Stimulated activated CD8-positive, alpha-beta memory T cell treated with anti-CD3 and anti-CD28 coated beads, Interleukin-12 subunit alpha, Interleukin-12 subunit beta, amount 100 ng/mL, for 24 hours (primary cell): ENCODE measurements around the gene STK32C.

Experiments
- DNase-seq: peaks from one replicate; pipeline ENCODE4 v3.0.0-alpha.2; 2020; ENCODE audit errors: extremely low read depth

STK32C gene

DNA sequence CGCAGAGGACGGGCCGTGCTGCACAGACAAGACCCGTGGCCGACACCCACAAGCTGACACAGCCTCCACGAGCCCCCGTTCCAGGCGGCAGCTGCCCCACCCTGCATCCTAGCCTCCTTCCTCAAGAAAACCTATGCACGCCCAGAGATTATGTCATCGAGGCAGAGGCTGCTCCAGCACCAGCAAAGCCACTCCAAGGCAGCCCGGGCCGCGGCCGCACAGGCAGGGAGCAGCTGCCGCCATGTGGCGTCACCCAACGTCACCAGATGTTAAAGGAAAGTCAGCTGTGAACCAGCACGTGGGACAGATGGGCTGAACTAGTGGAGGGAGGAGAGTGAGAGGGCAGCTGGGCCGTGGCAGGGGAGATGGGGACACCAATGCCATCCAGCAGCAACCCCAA, 59.8 kb downstream of the STK32C start:
- no peak for DNase-seq

DNA sequence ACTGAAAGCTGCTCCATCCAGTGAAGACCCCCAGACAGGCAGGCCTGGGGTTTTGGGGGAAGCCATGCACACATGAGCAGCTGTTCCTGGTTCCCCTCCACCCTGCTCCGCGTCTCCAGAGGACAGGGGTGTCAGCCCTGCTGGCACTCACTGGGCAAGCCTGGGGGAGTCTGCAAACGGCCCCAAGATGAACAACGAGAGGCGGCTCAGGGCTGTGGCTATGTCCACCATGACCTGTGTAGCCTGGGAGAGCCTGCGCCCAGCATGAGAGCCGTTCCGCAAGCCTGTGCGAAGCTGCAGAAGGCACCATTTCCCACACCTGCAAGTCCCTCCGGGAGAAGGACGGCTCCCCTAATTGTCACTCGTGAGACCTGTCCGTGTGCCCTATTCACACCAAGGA, 61.5 kb downstream of the STK32C start:
- no peak for DNase-seq

DNA sequence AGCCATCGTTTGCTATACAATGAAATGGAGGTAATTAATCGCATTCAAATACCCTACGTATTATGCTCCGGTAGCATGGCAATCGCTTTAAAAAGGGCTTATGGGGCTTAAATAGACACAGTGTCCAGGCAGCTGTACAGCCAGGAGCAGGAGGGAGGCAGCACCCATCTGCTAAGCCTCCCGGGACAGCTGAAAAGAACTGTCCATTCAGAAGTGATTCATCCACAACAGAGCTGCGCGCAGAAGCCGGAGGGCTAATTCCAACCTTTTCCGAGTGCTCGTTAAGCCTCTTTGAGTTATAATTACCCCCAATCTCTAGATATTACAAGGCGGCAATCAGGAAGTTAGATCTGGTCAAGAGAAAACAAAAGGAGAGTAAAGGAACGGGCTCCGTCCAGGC, 62.7 kb downstream of the STK32C start:
- DNase-seq = no peak

DNA sequence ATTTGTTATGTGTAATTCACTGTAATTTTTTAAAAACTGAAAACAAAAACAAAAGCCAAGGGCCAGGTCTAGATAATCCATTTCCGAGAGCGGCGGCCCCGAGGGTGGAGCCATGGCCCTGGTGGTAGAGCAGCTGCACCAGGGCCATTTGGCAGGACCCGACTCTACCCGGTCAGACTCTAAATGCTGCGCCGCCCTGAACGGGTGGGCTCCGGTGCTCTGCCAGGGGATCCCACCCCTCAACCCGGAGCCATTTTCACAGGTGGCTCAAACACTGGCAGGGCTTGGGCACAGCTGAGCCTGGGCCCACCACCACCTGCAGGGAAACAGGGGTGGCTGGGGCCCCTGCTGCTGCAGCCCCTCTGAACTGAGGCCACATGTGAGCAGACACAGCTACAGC, 64.1 kb downstream of the STK32C start:
- no peak for DNase-seq

DNA sequence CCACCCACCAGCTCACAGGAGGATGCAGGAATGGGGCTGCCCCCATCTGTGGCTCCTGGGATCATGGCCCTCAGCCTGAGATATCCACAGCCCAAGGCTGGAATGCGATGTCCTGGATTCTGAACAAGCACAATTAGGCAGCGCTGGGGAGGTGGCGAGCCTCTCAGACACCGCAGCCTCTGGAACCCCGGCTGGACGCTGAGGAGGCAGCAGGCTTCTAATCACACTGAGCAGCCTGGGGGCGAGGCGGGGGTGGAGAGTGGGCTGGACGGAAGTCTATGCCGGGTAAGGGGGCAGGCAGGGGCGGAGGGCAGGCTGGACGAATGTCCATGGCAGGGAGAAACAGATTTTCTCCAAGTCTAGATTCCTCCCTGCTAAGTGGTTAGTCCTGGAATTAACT, 64.6 kb downstream of the STK32C start:
- DNase-seq = no peak

DNA sequence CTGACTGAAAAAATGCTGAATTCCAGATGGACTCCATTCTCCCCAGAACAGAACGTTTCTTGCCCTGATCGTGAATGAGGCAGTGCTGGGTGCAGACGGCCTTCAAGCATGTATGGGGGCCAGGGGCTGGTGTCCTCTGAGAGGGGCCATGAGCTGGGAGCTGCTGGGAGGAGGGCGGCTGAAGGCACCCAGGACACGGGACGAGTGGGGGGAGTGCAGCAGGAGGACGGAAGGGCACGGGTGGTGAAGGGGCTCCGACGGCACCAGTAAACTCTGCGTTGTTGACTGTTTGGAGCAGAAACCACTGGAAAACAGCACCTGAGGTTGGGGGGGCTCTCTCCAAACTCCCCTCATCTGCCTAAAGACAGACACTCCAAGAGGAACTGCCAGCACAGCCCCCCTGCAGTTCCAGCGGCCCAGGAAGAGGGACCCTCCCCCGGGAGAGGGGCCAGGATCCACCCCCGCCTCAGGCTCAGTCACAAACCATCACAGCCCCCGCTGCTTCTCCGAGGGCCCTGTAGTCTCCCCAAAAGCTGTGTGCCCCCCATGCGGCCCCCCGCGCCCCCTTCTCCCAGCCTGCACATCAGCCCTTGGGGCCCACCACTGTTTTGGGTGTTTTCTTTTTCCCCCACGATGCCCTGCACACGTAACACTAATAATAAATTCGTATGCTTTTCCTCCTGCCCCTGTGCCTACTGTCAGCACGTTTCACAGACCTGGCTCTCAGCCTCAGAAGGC, 65.5 kb downstream of the STK32C start:
- DNase-seq = no peak

DNA sequence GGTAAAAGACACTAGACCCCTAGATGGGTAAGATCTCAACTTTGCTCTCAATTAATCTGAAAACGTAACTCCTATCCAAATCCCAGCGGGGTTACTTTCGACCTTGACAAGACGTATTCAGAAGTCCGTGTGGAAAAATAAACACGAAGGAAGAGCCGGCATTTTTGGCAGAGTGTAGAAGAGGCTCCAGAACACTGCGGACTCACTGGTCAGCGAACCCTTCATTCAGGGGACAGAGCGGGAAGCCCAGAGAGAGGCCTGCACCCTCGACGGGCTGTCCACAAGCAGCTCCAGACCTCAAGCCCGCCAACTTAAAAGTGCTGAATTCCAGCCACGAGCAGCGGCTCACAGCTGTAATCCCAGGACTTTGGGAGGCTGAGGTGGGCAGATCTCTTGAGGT, 66.3 kb downstream of the STK32C start:
- no peak for DNase-seq

DNA sequence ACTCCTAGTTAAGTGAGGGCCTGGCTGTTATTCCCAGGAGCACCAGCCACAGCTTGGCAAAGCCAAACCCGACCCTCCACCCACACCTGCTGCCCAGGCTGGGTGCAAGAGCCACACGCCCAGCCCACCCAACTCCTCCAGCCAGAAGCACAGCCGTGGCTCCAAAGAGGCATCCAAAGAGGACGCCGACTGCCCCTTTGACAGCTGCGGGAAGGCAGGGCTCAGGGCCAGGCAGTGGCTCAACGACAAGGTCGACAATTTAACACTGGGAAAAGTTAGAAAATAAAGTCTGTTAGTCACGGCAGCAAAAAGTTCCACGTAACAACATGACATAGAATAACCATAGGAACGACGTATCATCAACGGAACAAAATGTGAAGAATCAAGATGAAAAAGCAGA, 66.7 kb downstream of the STK32C start:
- no peak for DNase-seq

DNA sequence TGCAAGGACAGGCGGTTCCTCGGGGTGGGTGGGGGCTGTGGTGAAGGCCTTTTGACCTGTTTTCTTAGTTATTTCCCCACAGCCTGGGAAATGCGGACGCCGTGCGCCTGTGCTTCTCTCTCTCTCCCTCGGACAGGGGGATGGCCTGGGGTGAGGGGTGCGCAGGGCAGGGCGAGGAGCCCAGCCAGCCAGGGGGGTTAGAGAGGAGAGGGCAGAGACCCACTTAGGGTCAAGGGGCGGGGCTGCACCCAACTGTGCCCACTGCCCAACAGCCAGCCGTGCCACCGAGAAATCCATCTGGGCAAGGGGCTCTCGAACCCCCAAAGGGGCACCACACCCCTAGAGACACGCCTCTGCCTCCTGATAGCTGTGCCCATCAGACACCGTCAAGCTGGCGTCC, 67.2 kb downstream of the STK32C start:
- DNase-seq = no peak

DNA sequence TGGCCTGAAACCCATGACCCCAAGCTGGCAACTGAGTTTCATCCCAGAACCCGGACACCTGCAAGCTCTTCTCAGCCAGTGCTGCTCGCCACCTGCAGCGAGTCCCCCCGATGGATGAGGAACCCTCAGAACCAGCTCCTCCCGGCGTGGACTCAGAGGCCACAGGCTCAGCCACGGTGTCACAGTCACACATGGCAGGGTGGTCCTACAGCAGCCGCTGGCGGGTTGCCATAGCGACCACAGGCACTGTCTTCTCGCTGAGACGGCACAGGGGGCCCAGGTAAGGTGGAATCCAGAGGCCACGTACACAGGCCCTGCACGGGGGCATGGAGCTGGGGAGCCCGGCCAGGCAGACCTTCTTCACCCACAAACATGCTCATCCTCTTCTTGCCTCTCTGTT, 67.6 kb downstream of the STK32C start:
- DNase-seq = no peak

DNA sequence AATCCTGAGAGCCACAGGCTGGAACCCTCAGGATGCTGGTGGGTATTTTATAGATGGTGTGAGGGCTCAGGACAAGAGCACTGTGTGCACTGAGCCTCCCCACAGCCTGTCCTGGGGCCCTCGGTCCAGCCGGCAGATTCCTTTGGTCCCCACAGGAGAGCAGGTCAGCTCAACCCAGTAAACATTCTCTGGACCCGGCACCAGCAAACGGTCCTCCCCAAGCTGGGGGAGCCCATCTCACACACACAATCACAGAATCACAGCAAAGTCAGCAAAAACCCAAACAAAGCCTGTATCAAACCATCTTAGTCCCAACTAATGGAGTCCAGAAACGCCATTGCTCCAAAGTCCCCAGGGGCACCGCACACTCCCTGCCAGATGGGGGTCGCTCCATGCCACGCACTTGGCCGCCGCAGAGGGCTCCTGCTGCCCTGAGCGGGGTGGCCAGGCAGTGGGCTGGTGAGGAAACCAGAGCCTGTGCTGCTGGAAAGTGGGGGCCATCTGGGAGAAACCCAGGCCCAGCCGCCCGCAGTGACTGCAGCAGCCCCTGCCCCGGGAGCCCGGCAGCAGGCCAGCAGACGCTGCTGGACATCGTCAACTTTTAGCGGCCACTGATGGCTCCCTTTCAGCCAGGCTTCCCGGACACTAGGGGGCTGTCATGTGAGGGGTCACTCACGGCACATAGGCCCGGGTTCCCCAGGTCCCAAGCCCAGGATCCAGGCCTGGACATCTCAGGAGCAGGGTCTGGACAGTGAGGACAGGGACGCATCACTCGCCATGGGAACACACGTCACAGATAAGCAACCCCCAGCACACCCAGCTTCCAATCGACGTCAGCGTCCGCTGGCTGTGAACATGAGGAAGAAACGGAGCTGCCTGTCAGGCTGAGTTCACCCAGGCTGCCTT, 68.4 kb downstream of the STK32C start:
- no peak for DNase-seq

DNA sequence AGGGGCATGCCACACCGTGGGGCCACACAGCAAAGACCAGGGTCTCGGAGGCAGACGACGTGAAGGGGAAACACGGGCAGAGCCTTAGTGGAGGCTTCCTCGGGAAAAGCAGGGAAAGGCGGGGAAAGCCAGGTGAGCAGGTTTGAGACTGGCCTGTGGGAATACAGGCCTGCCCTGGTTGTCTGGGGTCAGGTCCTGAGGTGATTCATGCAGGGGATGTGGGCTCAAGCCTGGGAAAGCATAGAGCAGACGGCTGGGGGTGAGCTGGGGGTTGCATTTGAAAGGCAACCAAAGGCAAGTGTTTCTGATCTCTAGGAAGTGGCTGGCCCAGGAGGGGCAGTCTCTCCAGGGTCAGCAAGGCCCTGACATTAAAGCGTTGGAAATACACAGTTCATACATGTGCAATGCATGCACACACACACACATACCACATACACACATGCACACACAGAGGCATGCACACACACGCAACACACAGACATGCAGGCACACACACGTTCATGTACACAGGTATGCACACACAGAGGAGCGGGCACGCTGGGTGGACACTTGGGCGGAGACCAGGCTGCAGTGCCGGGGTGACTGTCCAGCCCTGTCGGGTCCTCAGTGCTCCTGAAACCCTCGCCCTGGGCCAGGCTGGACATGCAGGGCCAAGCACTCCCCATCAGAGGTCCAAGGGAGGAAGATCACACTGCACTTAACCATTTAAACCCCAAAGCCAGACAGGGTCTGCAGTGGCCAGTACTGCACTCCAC, 69.2 kb downstream of the STK32C start:
- DNase-seq = no peak

DNA sequence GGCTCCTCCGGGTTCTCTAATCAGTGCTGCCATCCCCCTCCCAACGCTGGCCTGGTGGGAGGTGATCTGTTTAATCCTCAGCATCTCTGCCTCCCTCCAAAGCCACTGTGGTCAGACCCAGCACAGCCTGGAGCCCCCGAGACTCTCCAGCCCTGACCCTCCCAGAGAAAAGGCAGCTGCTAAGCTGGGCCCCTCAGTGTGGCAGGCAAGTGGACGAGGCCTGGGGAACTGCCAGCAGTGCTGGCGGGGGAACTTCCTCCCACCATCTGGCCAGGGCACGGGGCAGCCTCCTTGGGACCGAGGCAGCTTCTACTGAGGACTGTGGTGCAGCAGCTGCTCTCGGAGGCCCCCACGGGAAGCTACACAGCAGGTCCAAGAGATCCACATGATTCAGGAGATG, 69.9 kb downstream of the STK32C start:
- no peak for DNase-seq

DNA sequence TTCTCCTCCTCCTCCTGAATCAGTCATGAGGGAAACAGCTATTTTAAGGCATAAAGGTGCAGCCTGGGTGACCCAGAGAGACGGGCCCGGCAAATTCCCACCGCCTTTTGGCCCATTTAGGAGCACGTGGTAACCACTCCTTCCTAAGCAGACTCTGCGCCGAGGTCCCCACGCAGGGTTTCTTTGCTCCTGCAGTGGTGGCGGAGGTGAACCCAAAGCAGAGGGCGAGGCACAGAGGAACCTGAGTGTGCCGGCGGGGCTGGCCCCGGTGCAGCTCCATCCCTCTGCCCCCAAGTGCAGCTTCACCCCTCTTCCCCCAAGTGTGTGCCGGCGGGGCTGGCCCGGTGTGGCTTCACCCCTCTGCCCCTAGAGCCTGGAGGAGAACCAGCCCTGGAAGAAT, 70.4 kb downstream of the STK32C start:
- DNase-seq = no peak

DNA sequence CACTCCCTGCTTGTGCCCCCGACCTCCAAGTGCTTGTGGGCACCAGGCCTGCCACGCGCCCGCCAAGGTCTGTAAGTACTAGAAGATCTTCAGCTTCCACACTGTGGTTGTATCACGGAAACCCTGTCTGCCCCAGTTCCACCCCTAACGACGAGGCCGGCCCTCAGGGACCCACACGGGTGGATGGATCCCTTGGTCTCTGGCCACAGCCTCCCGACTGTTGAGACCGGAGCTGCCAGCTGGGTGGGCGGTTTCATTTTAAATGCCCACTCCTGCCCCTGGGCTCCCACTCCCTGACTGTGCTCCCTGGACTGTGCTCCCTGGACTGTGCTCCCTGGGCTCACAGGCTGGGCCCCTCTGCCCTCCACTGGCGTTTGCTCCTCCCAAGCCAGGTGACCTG, 70.9 kb downstream of the STK32C start:
- DNase-seq = no peak

DNA sequence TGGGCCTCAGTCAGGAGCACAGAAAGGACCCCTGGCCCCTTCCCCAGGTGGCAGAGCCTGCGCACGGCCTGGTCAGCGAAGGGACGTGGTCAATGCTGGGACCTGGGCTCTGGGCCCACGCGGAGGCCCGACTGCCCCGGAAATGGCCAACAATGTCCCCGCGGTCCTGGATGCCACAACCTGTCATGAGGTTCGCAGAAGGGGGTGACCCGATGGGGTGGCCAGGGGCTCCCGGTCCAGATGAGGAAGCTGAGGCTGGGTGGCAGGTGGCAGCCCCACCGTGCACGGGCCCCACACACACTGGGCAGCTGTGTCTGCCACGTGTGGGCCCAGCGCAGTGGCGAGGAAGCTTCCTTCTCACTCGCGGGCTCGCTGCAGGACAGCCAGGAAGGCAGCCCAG, 71.6 kb downstream of the STK32C start:
- no peak for DNase-seq

DNA sequence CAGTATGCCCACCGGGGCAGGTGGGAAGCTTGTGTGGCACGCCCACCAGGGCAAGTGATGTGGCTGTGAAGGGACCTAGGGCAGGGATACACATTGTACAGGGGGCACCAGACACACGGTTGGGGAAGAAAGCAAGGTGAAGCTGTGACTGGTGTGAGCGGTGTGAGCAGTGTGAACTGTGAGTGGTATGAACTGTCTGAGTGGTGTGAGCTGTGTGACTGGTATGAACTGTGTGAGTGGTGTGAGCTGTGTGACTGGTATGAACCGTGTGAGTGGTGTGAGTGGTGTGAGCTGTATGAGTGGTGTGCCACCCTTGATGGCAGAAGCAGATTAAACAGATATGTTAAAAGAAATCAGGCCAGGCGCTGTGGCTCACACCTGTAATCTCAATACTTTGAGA, 72.9 kb downstream of the STK32C start:
- DNase-seq = no peak

DNA sequence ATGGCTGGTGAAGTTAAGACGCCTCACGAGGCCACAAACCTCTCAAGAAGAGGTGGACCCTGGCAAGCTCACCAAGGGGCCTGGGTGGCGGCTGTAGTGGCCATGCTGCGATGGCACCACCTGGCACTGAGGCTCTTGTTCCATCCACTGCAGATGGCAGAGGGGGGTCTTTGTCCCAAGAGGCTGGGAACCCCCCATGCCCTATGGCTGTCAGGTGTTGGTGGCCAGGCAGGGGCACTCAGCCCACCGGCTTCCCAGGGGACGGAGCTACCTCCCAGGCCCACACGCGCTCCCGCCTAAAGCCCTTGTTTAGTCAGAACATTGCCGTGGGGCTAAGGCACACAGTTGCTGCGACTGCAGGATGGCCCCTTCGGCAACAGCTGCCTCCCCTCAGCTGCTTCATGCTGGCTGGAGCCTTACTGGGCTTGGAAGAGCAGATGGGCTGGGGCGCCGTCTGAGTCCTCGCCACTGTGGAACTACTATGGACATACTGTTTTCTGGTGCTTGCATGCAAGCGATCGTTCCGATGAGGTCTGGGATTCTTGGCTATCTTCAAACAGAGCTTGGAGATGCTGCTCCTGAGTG, 74.2 kb downstream of the STK32C start:
- no peak for DNase-seq

DNA sequence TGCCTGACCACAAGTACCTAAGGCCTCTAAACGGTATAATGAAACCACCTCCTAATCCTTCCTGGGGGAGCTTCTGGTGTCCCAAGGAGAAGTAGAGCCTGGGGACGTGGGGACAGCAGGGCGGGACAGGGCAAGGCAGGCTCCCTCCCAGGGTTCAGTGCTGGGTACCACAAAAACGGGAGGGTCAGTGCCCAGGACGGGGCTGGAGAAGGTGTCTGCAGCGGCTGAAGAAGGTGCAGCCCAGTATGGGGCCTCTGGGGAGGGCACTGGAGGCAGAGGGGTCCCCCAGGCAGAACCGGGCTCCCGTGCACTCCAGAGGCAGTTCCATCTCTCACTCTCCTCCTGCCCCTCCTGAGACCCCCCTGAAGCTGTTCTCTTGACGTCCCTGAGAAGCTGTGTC, 74.8 kb downstream of the STK32C start:
- DNase-seq = no peak

DNA sequence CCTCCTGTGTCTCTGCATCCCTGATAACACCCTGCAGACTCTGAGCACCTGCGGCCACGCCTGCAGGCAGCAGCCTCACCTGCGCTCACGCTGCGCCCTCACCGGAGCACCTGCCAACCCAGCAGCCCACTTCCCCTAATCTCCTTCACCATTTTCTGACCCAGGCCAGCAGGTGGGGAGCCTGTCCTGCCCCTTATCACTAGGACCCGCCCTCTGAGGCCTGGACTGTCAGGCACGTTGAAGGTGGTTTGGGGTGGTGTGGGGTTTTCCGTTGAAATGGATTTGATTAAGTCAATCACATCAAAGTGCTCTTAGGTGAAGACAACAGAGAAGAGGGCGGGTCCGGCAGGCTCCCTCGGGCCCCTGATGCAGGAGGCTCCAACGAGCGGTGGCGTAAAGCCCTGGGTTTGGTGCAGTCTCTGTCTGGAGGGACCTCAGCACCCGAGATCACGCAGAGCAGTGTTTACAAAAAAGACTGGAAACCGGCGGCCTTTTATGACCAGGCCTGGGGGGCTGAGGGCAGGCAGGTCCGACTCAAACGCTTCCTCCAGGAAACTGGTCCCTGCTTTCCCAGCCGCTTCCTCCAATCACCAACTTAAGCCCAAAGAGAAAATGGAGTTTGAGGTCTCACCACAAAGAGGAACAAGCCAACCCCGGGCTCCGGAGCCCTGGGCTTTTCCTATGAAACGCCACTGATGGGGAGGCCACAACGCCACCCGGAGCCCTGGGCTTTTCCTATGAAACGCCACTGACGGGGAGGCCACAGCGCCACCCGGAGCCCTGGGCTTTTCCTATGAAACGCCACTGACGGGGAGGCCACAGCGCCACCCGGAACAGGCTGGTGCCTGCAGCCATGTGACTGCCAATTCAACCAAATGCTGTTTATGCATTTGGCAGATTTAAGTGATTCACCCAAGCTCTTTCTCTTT, 75.5 kb downstream of the STK32C start:
- no peak for DNase-seq

DNA sequence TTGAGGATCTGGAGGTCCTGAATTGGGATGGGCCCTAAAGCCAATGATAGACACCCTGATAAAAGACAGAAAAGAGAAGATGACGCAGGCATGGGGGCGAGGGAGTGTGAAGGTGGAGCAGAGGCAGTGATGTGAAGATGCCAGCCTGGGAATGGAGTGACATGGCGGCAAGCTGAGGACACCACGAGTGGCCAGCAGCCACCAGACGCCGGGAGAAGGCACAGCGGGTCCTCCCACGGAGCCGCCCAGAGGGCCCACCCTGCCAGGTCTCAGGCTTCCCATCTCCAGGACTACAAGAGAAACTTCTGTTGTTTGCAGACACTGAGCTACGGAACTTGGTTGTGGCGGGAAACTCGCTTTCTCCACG, 76.1 kb downstream of the STK32C start:
- DNase-seq = no peak
